HepG2 (cell line): Measurements from ENCODE around the gene NCKAP1. TPM values are rescaled to one million over a fixed set of nuclear protein-coding genes. Genes with fewer than 3 reads are reported as not detected.

Experiments used
- AHR ChIP-seq: IDR thresholded peaks from 2 replicates; pipeline ENCODE4 v1.6.1; 2018; ENCODE audit warnings: missing genetic modification reagents, missing compliant biosample characterization
- BCL6 ChIP-seq: IDR thresholded peaks from 2 replicates; pipeline ENCODE4 v1.6.1; 2016; ENCODE audit warnings: missing genetic modification reagents, missing compliant biosample characterization
- BHLHE40 ChIP-seq: IDR thresholded peaks from 2 replicates; pipeline ENCODE4 v1.6.1; 2011; ENCODE audit warnings: low read length, improper control_type of control experiment
- CAMTA2 ChIP-seq: sonication (generic); formaldehyde crosslinking; IDR thresholded peaks from 2 replicates; pipeline ENCODE4 v1.4.0; 2020; ENCODE audit warnings: mild to moderate bottlenecking, missing genetic modification reagents, borderline replicate concordance
- EED ChIP-seq: sonication (generic); formaldehyde crosslinking; IDR thresholded peaks from 2 replicates; pipeline ENCODE4 v1.5.0; 2020; ENCODE audit warnings: mild to moderate bottlenecking, missing genetic modification reagents
- GPN1 ChIP-seq: sonication (generic); formaldehyde crosslinking; IDR thresholded peaks from 2 replicates; pipeline ENCODE4 v1.5.1; 2020; ENCODE audit warnings: missing genetic modification reagents, borderline replicate concordance
- HDAC2 ChIP-seq: sonication (generic); formaldehyde crosslinking; IDR thresholded peaks from 2 replicates; pipeline ENCODE4 v1.4.0; 2020; ENCODE audit warnings: missing genetic modification reagents
- MYNN ChIP-seq: sonication (generic); formaldehyde crosslinking; IDR thresholded peaks from 2 replicates; pipeline ENCODE4 v1.4.0; 2020; ENCODE audit warnings: mild to moderate bottlenecking, low read depth, missing genetic modification reagents
- PREB ChIP-seq: sonication (generic); formaldehyde crosslinking; IDR thresholded peaks from 2 replicates; pipeline ENCODE4 v1.4.0; 2020; ENCODE audit warnings: missing genetic modification reagents
- RFXANK ChIP-seq: IDR thresholded peaks from 2 replicates; pipeline ENCODE4 v1.6.1; 2016
- SOX13 ChIP-seq, 3 experiments: fragments of 450-650 bp in 1 of 3; sonication (generic) in 1 of 3; formaldehyde crosslinking in 1 of 3; IDR thresholded peaks in 2 of 3; conservative IDR thresholded peaks in 1 of 3; 2 replicates each; pipeline versions ENCODE4 v1.5.0 to v1.6.1; 2016 to 2020; ENCODE audit warnings: antibody characterized with exemption in 1 of 3, mild to moderate bottlenecking in 1 of 3, missing compliant biosample characterization in 1 of 3, missing genetic modification reagents in 1 of 3, moderate library complexity in 1 of 3
- TARDBP ChIP-seq: sonication (generic); formaldehyde crosslinking; IDR thresholded peaks from 2 replicates; pipeline ENCODE4 v1.8.0; 2022; ENCODE audit warnings: mild to moderate bottlenecking, missing genetic modification reagents
- TCF12 ChIP-seq, 2 experiments: fragments of 450-650 bp in 1 of 2; sonication (generic) in 1 of 2; formaldehyde crosslinking in 1 of 2; IDR thresholded peaks; 2 replicates each; pipeline versions ENCODE4 v1.6.1 to v1.8.0; 2017 to 2022; ENCODE audit warnings: antibody characterized with exemption in 1 of 2, mild to moderate bottlenecking in 1 of 2, missing genetic modification reagents in 1 of 2, moderate library complexity in 1 of 2
- ZNF407 ChIP-seq: sonication (generic); formaldehyde crosslinking; IDR thresholded peaks from one replicate; pipeline ENCODE4 v1.5.1; 2020; ENCODE audit warnings: mild to moderate bottlenecking, missing genetic modification reagents; ENCODE audit errors: not compliant biosample characterization
- ZNF414 ChIP-seq: sonication (generic); formaldehyde crosslinking; IDR thresholded peaks from 2 replicates; pipeline ENCODE4 v1.5.0; 2020; ENCODE audit warnings: missing genetic modification reagents
- ZNF496 ChIP-seq: sonication (generic); formaldehyde crosslinking; IDR thresholded peaks from 2 replicates; pipeline ENCODE4 v1.8.1; 2023; ENCODE audit warnings: mild to moderate bottlenecking, moderate library complexity, missing genetic modification reagents; ENCODE audit not compliant: insufficient replicate concordance
- ZNF607 ChIP-seq: sonication (generic); formaldehyde crosslinking; IDR thresholded peaks from 2 replicates; pipeline ENCODE4 v1.5.1; 2020; ENCODE audit warnings: missing genetic modification reagents, mild to moderate bottlenecking, borderline replicate concordance
- ZNF614 ChIP-seq: IDR thresholded peaks from 2 replicates; pipeline ENCODE4 v1.6.1; 2018; ENCODE audit warnings: missing biosample characterization, missing genetic modification reagents, inconsistent platforms, borderline replicate concordance
- ZNF703 ChIP-seq: sonication (generic); formaldehyde crosslinking; IDR thresholded peaks from 2 replicates; pipeline ENCODE4 v1.5.1; 2020; ENCODE audit warnings: missing genetic modification reagents, mild to moderate bottlenecking, moderate library complexity, borderline replicate concordance
- polyA plus RNA-seq, 8 experiments: library from polyadenylated mRNA; depleted of rRNA in 3 of 8; stranded (reverse) in 7 of 8; unstranded in 1 of 8; fragments of >200 nt; fragmentation: Illumina TruSeq in 4 of 8; extraction: Trizol in 4 of 8; gene quantifications; 2 replicates each; pipeline versions ENCODE4 v1.2.1 to v1.2.3, GENCODE V29; 2011 to 2016; ENCODE audit warnings: low read depth in 4 of 8, missing spikeins in 1 of 8, mixed read lengths in 1 of 8; ENCODE audit not compliant: insufficient read depth in 1 of 8
- total RNA-seq, 5 experiments: library from RNA; depleted of rRNA; stranded (reverse); fragments of >200 nt; fragmentation: Illumina TruSeq; extraction: Trizol; gene quantifications; 2 replicates each; pipeline ENCODE4 v1.2.3, GENCODE V29; 2016; ENCODE audit warnings: low read depth in 1 of 5

NCKAP1 gene
- total and polyA plus RNA-seq, 2 of the 13 experiments (the other 11 are each of a cell fraction or from before 2014, with no cell fraction given) = 72.1 to 96.3 TPM

GRCh38 chr2:183037553-183038340 lies 510 bp downstream of the NCKAP1 start (continued):
- 0 out of 2 replicates have a peak, but pooled peaks have one; percentile 64 for TF ChIP-seq CAMTA2
- TF ChIP-seq EED = peak; percentile 76; the same call in 1 of the 2 replicates
- no peak for TF ChIP-seq ZNF496 (CRISPR knock-in tag)
- no peak for TF ChIP-seq TCF12 (IDR thresholded peaks at IDR 0.05)
- TF ChIP-seq TCF12 (CRISPR knock-in tag; IDR thresholded peaks at IDR 0.05) = peak; percentile 63; the same call in 1 of the 2 replicates
- peak; percentile 51 for TF ChIP-seq ZNF407
- TF ChIP-seq TARDBP (CRISPR knock-in tag) = no peak
- TF ChIP-seq RFXANK (CRISPR knock-in tag) = no peak
- no peak for TF ChIP-seq ZNF703 (CRISPR knock-in tag)
- no peak for TF ChIP-seq PREB (CRISPR knock-in tag)
- no peak for TF ChIP-seq BCL6 (CRISPR knock-in tag)
- TF ChIP-seq ZNF414 (CRISPR knock-in tag) = no peak; the same call in 1 of the 2 replicates
- TF ChIP-seq ZNF614 (CRISPR knock-in tag) = no peak; the same call in 1 of the 2 replicates
- TF ChIP-seq GPN1 (CRISPR knock-in tag) = no peak
- no peak for TF ChIP-seq SOX13 (IDR thresholded peaks at IDR 0.05)
- no peak for TF ChIP-seq SOX13 (CRISPR knock-in tag; conservative IDR thresholded peaks at IDR 0.05 in 1 of 2, IDR thresholded peaks at IDR 0.05 in 1 of 2)
- TF ChIP-seq AHR (CRISPR knock-in tag) = no peak; the same call in 1 of the 2 replicates
- TF ChIP-seq HDAC2 (CRISPR knock-in tag) = no peak
- TF ChIP-seq ZNF607 (CRISPR knock-in tag) = no peak
- no peak for TF ChIP-seq MYNN (CRISPR knock-in tag)
- no peak; the same call in 1 of the 2 replicates for TF ChIP-seq BHLHE40
